Activated CD4-positive, alpha-beta T cell treated with anti-CD3 and anti-CD28 coated beads, Interleukin-2, amount 10 ng/mL, durations not matched to agents 24 days and 14 days (primary cell): ENCODE measurements around the gene EPB41L4B. TPM values are rescaled to one million over a fixed set of nuclear protein-coding genes. Genes with fewer than 3 reads are reported as not detected.
"Not testable (repeated sequence)": the region's sequence is repeated elsewhere in the genome, so short reads cannot be mapped to it uniquely, and the experiment has no call there.

Source experiments
- DNase-seq: peaks from one replicate; pipeline ENCODE4 v3.0.0; 2022
- H3K27ac Mint-ChIP-seq: one replicate; pipeline ENCODE4 v1.8.0; 2022; ENCODE audit warnings: mild to moderate bottlenecking, mixed read lengths
- H3K27me3 Mint-ChIP-seq: one replicate; pipeline ENCODE4 v1.8.0; 2022; ENCODE audit warnings: mixed read lengths
- H3K36me3 Mint-ChIP-seq: one replicate; pipeline ENCODE4 v1.8.0; 2022; ENCODE audit warnings: low read depth, mild to moderate bottlenecking, mixed read lengths
- H3K4me1 Mint-ChIP-seq: one replicate; pipeline ENCODE4 v1.8.0; 2021; ENCODE audit warnings: mixed read lengths
- H3K4me3 Mint-ChIP-seq: one replicate; pipeline ENCODE4 v1.8.0; 2022; ENCODE audit warnings: mild to moderate bottlenecking, moderate library complexity, mixed read lengths
- H3K9me3 Mint-ChIP-seq: one replicate; pipeline ENCODE4 v1.8.0; 2021; ENCODE audit warnings: mixed read lengths
- intact Hi-C: fragments of 100-400 bp; cut with micrococcal nuclease; formaldehyde crosslinking; loops from one replicate; pipeline ENCODE4 v1.15.1; 2023
- total RNA-seq: library from RNA; stranded (reverse); gene quantifications from 2 replicates; pipeline ENCODE4 v1.2.3, GENCODE V29; 2022

Gene EPB41L4B
- total RNA-seq, 1 donor from 2014 or later: 1.5 TPM

GRCh38 chr9:109303900-109304299 is 17.0 kb downstream of the EPB41L4B start:
- peaks cover 35% of the 10 kb centered on the region for H3K27me3 Mint-ChIP-seq
- H3K27ac Mint-ChIP-seq: no peak overlapping the region
- no peaks in the 10 kb centered on the region for H3K9me3 Mint-ChIP-seq
- no peaks in the 10 kb centered on the region for H3K36me3 Mint-ChIP-seq
- no peak for DNase-seq
- intact Hi-C loops: no loop called here
- H3K4me3 Mint-ChIP-seq: no peak overlapping the region
- H3K4me1 Mint-ChIP-seq: no peaks in the 10 kb centered on the region

DNA sequence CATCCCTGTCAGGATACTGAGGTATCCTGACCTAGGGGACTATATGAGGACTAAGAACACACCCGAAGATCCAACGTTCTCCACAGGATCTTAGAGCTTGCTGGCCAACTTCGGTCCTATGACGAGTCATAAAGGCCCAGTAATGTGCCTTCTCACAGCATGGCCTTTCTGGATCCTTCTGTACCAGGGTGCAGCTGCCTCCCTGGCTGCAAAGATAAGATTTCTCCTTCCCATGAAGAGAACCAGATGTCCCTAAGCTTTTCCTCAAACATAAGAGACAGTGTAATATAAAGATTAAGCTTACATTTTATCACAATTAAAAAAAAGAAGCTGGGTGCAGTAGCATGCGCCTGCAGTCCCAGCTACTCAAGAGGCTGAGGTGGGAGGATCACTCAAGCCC is 18.3 kb downstream of the EPB41L4B start:
- H3K4me1 Mint-ChIP-seq: peaks cover 4% of the 10 kb centered on the region
- H3K9me3 Mint-ChIP-seq: no peaks in the 10 kb centered on the region
- DNase-seq: no peak
- no peak overlapping the region for H3K4me3 Mint-ChIP-seq
- H3K27ac Mint-ChIP-seq: no peak overlapping the region
- H3K36me3 Mint-ChIP-seq: no peaks in the 10 kb centered on the region
- intact Hi-C loops: no loop called here
- peaks cover 30% of the 10 kb centered on the region for H3K27me3 Mint-ChIP-seq

DNA sequence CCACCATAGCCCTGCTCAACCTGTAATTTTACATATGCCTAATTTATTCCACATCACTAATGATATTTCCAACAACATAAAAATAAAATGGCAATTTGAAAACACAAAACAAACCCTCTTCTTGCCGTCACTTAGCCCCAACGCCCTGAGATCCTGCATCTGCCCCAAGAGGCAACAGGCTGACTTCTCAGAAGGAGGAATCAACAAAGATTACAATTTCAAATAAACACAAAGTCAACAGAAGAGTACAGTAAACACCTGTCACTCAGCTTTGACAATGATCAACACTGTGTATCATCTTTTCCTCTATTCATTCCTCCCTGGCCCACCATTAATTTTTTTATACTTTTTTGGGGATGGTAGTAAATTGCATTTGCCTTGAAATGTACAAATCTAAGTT is 19.8 kb downstream of the EPB41L4B start:
- H3K27me3 Mint-ChIP-seq: peaks cover 30% of the 10 kb centered on the region
- H3K27ac Mint-ChIP-seq: no peak overlapping the region
- intact Hi-C loops: no loop called here
- H3K4me1 Mint-ChIP-seq: peaks cover 9% of the 10 kb centered on the region
- H3K4me3 Mint-ChIP-seq: no peak overlapping the region
- no peaks in the 10 kb centered on the region for H3K9me3 Mint-ChIP-seq
- DNase-seq: no peak
- H3K36me3 Mint-ChIP-seq: no peaks in the 10 kb centered on the region

- H3K4me1 Mint-ChIP-seq: peaks cover 20% of the 10 kb centered on the region
- DNase-seq: no peak
- H3K27ac Mint-ChIP-seq: no peak overlapping the region
- peaks cover 29% of the 10 kb centered on the region for H3K27me3 Mint-ChIP-seq
- no peaks in the 10 kb centered on the region for H3K9me3 Mint-ChIP-seq
- H3K4me3 Mint-ChIP-seq: no peak overlapping the region
- intact Hi-C loops: no loop called here
- no peaks in the 10 kb centered on the region for H3K36me3 Mint-ChIP-seq
Measured at GRCh38 chr9:109299891-109300290, 21.0 kb downstream of the EPB41L4B start.

DNA sequence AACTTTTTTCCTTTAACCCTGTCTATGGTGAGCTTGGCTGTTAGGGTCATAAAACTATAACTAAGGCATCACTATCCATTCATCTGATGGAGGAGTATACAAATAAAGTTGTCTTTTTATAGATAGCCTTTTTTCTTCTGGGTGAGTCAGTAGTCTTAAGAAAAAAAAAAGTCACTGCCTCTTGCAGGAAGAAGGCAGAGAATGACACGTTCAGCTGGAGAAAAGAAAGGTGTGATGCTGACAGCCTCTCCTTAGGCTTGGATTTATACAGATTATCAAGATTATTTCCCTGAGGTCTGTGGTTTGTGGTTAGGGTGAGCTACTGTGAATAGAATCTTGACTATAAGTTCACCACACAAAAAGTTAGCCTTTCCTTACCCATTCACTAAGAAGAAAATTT is 23.0 kb downstream of the EPB41L4B start:
- no peak overlapping the region for H3K27ac Mint-ChIP-seq
- no peaks in the 10 kb centered on the region for H3K9me3 Mint-ChIP-seq
- intact Hi-C loops: no loop called here
- peak; percentile 59 for DNase-seq
- no peak overlapping the region for H3K4me3 Mint-ChIP-seq
- H3K4me1 Mint-ChIP-seq: peaks cover 20% of the 10 kb centered on the region
- H3K27me3 Mint-ChIP-seq: peaks cover 23% of the 10 kb centered on the region
- no peaks in the 10 kb centered on the region for H3K36me3 Mint-ChIP-seq

- H3K9me3 Mint-ChIP-seq: no peaks in the 10 kb centered on the region
- H3K4me3 Mint-ChIP-seq: peak overlapping the region; percentile 8
Measured at GRCh38 chr9:109295221-109296130, 25.4 kb downstream of the EPB41L4B start.

DNA sequence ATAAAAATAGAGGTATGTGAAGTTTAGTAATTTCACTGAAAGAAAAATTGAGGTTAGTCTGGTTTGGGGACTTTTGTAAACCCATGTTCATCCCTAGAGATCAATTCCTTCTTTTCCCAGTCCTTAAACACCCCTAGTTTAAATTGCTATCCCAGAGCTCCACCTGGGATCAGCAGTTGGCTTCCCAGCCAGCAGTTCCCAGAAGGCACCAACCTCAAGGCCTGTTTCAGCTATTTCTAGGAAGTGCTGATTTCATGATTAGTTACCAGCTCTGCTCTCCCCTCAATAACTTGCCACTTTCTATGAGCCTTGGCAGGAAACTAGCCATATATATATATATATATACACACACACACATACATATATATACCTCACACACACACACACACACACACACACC is 30.5 kb downstream of the EPB41L4B start:
- H3K36me3 Mint-ChIP-seq: no peaks in the 10 kb centered on the region

More at GRCh38 chr9:109295221-109296130, 25.4 kb downstream of the EPB41L4B start:
- intact Hi-C loops: no loop called here
- Mint-ChIP-seq H3K27me3 (peaks cover 15% of the 10 kb centered on the region), H3K36me3 (no peaks in the 10 kb centered on the region), H3K27ac (no peak overlapping the region), H3K4me1 (peaks cover 20% of the 10 kb centered on the region)
- peak; percentile 60 for DNase-seq

GRCh38 chr9:109289931-109290330 is 30.9 kb downstream of the EPB41L4B start:
- intact Hi-C loops: no loop called here

More for the DNA sequence above, 30.5 kb downstream of the EPB41L4B start:
- intact Hi-C loops: no loop called here
- Mint-ChIP-seq H3K4me1 (peaks cover 5% of the 10 kb centered on the region), H3K27me3 (peaks cover 14% of the 10 kb centered on the region), H3K27ac (no peak overlapping the region), H3K4me3 (no peak overlapping the region), H3K9me3 (no peaks in the 10 kb centered on the region)
- DNase-seq: no peak

DNA sequence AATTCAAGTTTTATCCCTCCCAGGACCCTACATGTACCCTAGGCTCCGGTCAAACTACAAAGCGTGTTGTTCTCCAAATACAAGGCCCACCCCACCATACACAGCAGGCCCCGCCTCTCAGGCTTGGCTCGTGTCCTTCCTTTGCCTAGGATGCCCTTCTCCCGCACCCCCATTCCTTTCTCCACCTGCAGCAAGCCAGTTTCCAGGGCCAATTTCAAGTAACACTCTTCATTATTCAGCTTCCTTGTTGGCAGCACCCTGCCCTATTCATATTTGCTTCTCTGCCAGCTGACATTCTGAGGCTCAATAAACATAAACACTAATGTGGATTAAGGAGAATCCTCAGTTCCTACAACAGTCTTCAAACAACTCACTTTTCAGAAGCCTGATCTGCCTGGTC is 31.7 kb downstream of the EPB41L4B start:
- intact Hi-C loops: no loop called here
- H3K9me3 Mint-ChIP-seq: no peaks in the 10 kb centered on the region
- no peak for DNase-seq
- no peaks in the 10 kb centered on the region for H3K36me3 Mint-ChIP-seq
- no peaks in the 10 kb centered on the region for H3K4me1 Mint-ChIP-seq
- no peak overlapping the region for H3K4me3 Mint-ChIP-seq
- peaks cover 19% of the 10 kb centered on the region for H3K27me3 Mint-ChIP-seq
- H3K27ac Mint-ChIP-seq: no peak overlapping the region

More at GRCh38 chr9:109289931-109290330, 30.9 kb downstream of the EPB41L4B start:
- DNase-seq: no peak
- Mint-ChIP-seq H3K27ac (no peak overlapping the region), H3K4me3 (no peak overlapping the region), H3K36me3 (no peaks in the 10 kb centered on the region), H3K27me3 (peaks cover 14% of the 10 kb centered on the region), H3K9me3 (no peaks in the 10 kb centered on the region), H3K4me1 (peaks cover under 1% of the 10 kb centered on the region)

- H3K9me3 Mint-ChIP-seq: no peaks in the 10 kb centered on the region
- no peaks in the 10 kb centered on the region for H3K4me1 Mint-ChIP-seq
- no peak for DNase-seq
- H3K36me3 Mint-ChIP-seq: no peaks in the 10 kb centered on the region
- no peak overlapping the region for H3K4me3 Mint-ChIP-seq
- intact Hi-C loops: no loop called here
- peaks cover 27% of the 10 kb centered on the region for H3K27me3 Mint-ChIP-seq
- no peak overlapping the region for H3K27ac Mint-ChIP-seq
Measured at GRCh38 chr9:109286981-109287380, 33.9 kb downstream of the EPB41L4B start.

DNA sequence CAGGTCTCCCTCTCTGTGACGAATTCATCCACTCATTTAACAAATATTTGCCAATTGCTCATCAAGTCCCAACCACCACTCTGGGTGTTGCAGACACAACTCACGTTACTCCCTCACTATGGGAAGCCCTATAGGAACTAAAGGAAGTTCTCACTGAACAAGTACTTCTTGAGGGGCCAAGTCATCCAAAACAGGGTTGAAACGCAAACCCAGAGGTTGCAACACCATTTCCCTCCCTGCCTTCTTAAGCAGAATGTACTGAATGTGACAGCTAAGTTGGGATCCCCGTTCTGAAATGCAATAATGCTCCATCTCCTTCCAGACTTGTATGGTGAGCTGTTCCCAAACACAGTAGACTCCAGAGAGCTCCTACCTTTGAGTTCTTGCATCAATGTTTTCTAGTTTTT is 34.3 kb downstream of the EPB41L4B start:
- intact Hi-C loops: no loop called here
- Mint-ChIP-seq H3K9me3 (no peaks in the 10 kb centered on the region), H3K27ac (no peak overlapping the region), H3K27me3 (peaks cover 28% of the 10 kb centered on the region), H3K36me3 (no peaks in the 10 kb centered on the region), H3K4me3 (no peak overlapping the region), H3K4me1 (no peaks in the 10 kb centered on the region)
- DNase-seq: no peak

DNA sequence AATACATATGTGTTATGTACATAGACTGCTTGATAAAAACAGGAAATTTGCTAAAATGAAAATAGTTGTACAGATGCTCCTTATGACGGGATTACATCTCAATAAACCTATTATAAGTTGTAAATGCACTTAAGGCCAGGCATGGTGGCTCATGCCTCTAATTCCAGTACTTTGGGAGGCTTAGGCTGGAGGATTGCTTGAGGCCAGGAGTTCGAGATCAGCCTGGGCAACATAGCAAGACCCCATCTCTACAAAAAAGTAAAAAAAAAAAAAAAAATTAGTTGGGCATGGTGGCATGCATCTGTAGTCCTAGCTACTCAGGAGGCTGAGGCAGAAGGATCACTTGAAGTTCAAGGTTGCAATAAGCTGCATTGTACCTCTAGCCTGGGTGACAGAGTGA is 37.2 kb downstream of the EPB41L4B start:
- DNase-seq, H3K9me3 Mint-ChIP-seq, H3K4me1 Mint-ChIP-seq, H3K4me3 Mint-ChIP-seq, intact Hi-C loops, H3K36me3 Mint-ChIP-seq, H3K27ac Mint-ChIP-seq: not testable (repeated sequence)
- peaks cover 26% of the 10 kb centered on the region for H3K27me3 Mint-ChIP-seq

DNA sequence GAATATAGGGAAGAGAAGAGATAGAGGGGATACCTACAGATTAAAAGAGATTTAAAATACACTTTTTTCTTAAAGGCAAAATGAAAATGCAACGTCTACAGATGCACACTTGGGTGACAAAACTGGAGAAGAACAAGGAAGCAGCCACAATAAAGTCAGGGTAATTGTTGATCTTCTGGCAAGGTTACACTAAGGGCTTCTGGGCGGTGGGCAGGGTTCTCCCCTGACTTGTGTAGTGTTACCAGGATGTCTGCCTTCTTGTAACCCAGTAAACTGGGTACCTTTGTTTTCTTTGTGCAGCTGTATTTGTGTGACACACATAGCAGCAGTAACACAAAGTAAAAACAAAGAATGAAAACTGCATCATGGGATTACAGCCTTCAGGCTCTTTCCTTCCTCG is 37.8 kb downstream of the EPB41L4B start:
- Mint-ChIP-seq H3K4me3 (no peak overlapping the region), H3K36me3 (no peaks in the 10 kb centered on the region), H3K9me3 (no peaks in the 10 kb centered on the region), H3K27ac (no peak overlapping the region), H3K27me3 (peaks cover 26% of the 10 kb centered on the region), H3K4me1 (no peaks in the 10 kb centered on the region)
- intact Hi-C loops: no loop called here
- no peak for DNase-seq

- H3K27me3 Mint-ChIP-seq: peaks cover 26% of the 10 kb centered on the region
- H3K36me3 Mint-ChIP-seq: no peaks in the 10 kb centered on the region
- H3K9me3 Mint-ChIP-seq: no peaks in the 10 kb centered on the region
- intact Hi-C loops: no loop called here
- DNase-seq: no peak
- H3K4me3 Mint-ChIP-seq: no peak overlapping the region
- H3K4me1 Mint-ChIP-seq: no peaks in the 10 kb centered on the region
- no peak overlapping the region for H3K27ac Mint-ChIP-seq
Measured at GRCh38 chr9:109282302-109282701, 38.6 kb downstream of the EPB41L4B start.
